GM12865 (cell line): ENCODE measurements around the gene NSUN2.
"Not testable (repeated sequence)": the region's sequence is repeated elsewhere in the genome, so short reads cannot be mapped to it uniquely, and the experiment has no call there.

Experiments
- DNase-seq: peaks from one replicate; pipeline ENCODE4 v3.0.0; 2010; ENCODE audit warnings: low read depth
- H3K4me3 ChIP-seq: 2 replicates; pipeline ENCODE4 v1.5.1; 2011; ENCODE audit warnings: mild to moderate bottlenecking, low read depth, low read length, control low read depth
- TF ChIP-seq, protein P1 (sequence below): IDR thresholded peaks from 2 replicates; pipeline ENCODE4 v1.5.1; 2011; ENCODE audit warnings: low read length, control low read depth, low read depth, inconsistent platforms; ENCODE audit not compliant: insufficient read depth; ENCODE audit errors: missing control alignments

NSUN2 gene

DNA sequence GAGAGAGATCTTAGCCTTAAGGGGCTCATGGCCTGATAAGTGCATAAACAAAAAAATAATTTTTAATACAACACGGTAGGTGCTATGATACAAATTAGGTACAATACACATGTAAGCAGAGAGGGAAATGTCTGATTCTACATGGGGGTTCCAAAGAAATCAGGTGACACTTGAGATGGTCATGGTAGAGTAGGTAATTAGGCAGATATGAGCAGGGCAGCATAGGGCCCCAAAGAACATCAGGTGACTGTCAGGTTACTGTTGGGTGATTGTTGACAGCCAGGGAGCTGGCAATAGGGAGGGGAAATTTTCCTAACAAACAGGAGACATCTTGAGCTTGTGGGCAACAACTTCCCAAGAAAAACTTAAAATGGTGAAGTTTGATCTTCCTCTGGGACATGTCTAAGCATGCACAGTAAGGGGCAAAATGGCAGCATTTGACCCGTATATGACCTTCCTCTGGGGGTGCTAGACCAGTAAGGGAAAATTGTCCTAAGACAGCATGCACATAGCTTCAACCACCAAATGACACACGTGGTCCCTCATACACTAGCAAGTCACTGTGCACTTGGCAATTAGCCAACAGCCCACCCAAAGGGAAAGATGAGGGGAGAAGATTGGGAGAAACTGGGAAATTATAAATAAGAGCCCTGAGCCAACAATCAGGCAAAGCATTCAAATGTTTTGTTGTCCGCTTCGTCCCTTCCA is 43.1 kb upstream of the NSUN2 start:
- TF ChIP-seq, protein P1, sequence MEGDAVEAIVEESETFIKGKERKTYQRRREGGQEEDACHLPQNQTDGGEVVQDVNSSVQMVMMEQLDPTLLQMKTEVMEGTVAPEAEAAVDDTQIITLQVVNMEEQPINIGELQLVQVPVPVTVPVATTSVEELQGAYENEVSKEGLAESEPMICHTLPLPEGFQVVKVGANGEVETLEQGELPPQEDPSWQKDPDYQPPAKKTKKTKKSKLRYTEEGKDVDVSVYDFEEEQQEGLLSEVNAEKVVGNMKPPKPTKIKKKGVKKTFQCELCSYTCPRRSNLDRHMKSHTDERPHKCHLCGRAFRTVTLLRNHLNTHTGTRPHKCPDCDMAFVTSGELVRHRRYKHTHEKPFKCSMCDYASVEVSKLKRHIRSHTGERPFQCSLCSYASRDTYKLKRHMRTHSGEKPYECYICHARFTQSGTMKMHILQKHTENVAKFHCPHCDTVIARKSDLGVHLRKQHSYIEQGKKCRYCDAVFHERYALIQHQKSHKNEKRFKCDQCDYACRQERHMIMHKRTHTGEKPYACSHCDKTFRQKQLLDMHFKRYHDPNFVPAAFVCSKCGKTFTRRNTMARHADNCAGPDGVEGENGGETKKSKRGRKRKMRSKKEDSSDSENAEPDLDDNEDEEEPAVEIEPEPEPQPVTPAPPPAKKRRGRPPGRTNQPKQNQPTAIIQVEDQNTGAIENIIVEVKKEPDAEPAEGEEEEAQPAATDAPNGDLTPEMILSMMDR, result no peak
- no peak for DNase-seq
- H3K4me3 ChIP-seq, result no peak overlapping the region

DNA sequence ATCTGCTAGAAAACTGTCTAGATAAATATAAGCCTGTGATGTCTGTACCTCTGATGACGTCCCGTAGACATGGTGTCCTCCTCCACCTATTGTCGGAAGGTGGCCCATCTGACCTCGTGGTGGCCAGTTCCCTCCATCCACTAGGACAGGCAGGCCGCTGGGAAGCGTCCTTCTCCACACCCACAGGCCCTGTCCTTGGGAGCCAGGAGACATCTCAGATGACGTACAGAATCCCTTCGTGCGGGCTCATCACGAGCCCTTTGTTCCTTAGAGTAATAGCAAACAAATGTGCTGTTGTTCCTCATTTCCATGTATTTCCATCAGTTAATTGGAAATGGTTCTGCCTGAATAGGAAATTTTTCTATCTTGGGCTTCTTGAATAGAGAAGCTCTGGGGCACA is 42.0 kb upstream of the NSUN2 start:
- no peak overlapping the region for H3K4me3 ChIP-seq
- TF ChIP-seq, protein P1, result no peak
- no peak for DNase-seq

DNA sequence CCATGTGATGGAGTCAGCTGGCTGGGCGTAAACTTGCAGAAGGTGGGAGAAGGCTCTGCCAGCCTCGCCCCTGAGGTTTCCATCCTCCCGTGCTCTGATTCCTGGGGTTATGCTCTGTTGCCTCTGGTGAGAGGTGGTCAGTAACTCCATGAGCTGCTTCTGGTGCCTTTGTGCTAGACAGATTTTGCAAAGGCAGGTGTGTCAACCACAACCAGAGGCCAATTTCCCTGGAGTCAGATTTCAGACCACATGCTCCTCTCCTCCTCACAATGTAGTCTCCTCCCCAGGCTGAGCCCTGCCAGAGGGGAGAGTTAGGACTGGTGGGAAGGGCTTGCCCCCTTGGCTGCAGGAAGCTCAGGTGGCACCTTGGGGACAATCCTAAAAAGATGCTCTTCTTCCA is 41.6 kb upstream of the NSUN2 start:
- TF ChIP-seq, protein P1, result no peak
- DNase-seq, result no peak
- no peak overlapping the region for H3K4me3 ChIP-seq

DNA sequence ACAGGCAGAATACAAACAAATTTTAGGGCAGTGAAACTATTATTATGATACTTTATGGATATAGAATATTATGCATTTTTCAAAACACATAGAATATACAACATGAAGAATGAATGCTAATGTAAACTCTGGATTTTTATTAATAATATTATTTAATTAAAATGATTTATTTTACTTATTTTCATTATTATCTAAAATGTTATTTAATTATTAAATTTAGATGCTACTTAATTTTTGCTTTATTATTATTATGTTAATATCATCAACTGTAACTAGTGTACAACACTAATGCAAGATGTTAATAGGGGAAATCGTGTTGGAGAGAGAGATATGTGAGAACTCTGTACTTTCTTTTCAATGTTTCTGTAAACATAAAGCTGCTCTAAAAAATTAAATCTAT is 41.1 kb upstream of the NSUN2 start:
- no peak overlapping the region for H3K4me3 ChIP-seq
- DNase-seq, result no peak
- TF ChIP-seq, protein P1, result no peak

DNA sequence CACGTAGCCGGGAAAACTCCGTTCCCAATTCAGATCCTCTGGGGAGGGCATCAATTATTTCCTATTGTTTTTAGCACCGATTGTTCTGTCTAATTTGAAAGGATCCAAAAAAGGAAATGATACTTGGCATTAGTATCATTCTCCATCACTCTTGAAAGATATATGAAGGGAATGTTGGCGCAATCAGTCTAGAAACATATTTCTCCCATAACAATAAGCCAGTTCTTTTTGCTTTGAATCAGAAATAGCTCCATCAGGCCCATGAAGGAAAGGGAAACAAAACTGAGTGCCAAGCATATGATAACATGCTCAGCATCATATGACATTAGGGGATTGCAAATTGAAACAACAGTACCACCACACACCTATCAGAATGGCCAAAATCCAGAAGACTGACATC is 40.2 kb upstream of the NSUN2 start:
- TF ChIP-seq, protein P1, result no peak
- no peak overlapping the region for H3K4me3 ChIP-seq
- no peak for DNase-seq

DNA sequence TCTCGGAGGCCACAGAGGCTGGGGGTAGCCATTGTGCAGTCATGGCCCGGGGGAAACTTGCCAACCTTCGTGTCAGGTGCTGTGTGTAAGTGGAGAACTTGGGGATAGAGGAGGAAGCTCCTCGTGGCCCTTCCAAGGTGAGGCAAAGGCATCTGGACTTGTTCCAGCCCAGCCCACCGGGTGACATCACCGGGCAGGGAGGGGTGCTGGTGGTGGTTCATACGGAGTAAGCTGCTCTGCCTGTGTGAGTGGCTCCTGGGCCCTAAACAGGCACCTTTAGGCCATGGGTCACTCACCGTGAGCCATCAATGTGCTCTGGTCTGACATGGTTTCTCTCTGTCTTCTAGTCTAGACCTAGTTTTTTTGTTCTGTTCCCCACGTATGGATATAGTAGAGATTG is 35.9 kb upstream of the NSUN2 start:
- H3K4me3 ChIP-seq, DNase-seq: not testable (repeated sequence)

DNA sequence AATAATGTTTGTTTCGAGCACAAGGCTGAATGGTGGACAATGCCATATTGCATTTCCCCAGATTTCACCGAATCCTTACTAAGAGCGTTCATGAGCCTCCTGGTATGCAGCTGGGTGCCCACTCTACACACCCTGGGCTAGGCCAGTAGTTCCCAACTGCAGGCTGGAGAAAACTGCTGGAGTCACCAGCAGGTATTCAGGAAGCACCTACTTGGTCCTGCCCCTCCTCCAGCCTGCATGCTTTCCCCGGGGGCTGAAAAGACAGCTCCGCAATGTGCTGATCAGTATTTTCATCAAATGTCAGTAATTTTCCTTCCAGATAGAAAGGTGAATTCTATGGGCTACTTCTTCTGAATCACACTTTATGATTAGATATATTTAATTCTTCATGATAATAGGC is 34.8 kb upstream of the NSUN2 start:
- TF ChIP-seq, protein P1, result no peak
- no peak overlapping the region for H3K4me3 ChIP-seq
- no peak for DNase-seq

DNA sequence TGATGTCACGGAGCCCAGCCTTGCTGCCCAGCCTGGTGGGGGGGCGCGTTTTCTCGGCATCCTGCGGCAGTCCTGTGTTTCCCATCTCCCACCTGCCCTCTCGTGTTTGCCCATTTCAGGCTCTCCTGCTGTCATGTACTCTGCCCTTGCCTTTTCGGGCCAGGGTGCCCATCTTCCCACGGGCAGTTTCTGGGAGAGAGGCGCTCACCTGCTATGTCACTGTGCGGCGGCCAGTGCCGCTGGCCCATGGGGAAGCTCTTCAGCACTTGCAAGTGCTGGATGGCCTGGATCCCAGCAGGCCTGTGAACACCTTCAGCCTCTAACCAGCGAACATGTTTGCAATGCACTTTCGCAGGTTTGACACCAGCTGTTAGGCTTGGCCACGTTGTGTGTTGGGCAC is 33.9 kb upstream of the NSUN2 start:
- DNase-seq, result no peak
- no peak overlapping the region for H3K4me3 ChIP-seq
- TF ChIP-seq, protein P1, result no peak
